ENCODE results near the gene HRG. TPM values are rescaled to one million over a fixed set of nuclear protein-coding genes. Genes with fewer than 3 reads are reported as not detected.

Gene HRG
- total and polyA plus RNA-seq, 2 of the 8 experiments (the other 6 are each of a cell fraction or from before 2014, with no cell fraction given): 0.03 to 0.15 TPM

DNA sequence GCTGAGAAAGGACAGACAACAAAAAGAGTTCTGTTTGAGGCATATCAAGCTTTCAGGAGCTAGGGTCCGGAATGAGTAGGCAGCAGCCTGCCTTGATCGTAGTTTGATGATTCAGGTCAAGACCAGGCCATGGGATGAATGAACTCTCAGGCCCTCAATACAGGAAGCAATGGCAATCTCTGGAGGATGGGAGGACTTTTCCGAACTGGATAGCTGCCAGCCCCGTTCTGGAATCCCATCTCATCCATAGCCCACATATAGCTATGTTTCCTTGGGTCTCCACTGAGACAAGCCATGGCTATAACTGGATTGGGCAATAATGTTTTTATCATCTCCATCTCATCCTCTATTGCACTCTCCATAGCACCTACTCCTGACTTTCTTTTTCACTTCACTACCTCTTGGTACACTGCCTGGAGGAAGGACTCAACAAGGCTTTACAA, 40.2 kb upstream of the HRG start (continued):
- no peak for TF ChIP-seq CTBP2 (IDR thresholded peaks at IDR 0.05; ENCODE audit: borderline replicate concordance, insufficient read depth, insufficient read length, low read length)
- no peak for TF ChIP-seq SIX5 (IDR thresholded peaks at IDR 0.05; ENCODE audit: low read depth, low read length)
